NCI-H1436 treated with DMSO at 0.1 percent for 48 hours (cell line): ENCODE data around the gene MINPP1.

ENCODE experiments used
- DNase-seq: peaks from one replicate; lab custom pipeline; 2025; lab: John Stamatoyannopoulos, UW

MINPP1 gene

GRCh38 chr10:87519582-87519981, 14.9 kb downstream of the MINPP1 start:
- DNase-seq: no peak

- DNase-seq: no peak
Observed at GRCh38 chr10:87523731-87524130, 19.0 kb downstream of the MINPP1 start.

GRCh38 chr10:87524296-87524695, 19.6 kb downstream of the MINPP1 start:
- DNase-seq: no peak

GRCh38 chr10:87531908-87532622, 27.4 kb downstream of the MINPP1 start:
- no peak for DNase-seq

- DNase-seq: no peak
Observed at GRCh38 chr10:87532696-87533095, 28.0 kb downstream of the MINPP1 start.

- DNase-seq: no peak
Observed at GRCh38 chr10:87534173-87534858, 29.6 kb downstream of the MINPP1 start.

- no peak for DNase-seq
Observed at GRCh38 chr10:87538092-87539015, 33.7 kb downstream of the MINPP1 start.

GRCh38 chr10:87541114-87541513, 36.4 kb downstream of the MINPP1 start:
- DNase-seq: no peak

GRCh38 chr10:87544721-87545120, 40.0 kb downstream of the MINPP1 start:
- DNase-seq: no peak

GRCh38 chr10:87545783-87546182, 41.1 kb downstream of the MINPP1 start:
- DNase-seq: no peak

- no peak for DNase-seq
Observed at GRCh38 chr10:87546210-87546609, 41.5 kb downstream of the MINPP1 start.

- no peak for DNase-seq
Observed at GRCh38 chr10:87546971-87547413, 42.3 kb downstream of the MINPP1 start.

GRCh38 chr10:87547734-87548311, 43.1 kb downstream of the MINPP1 start:
- DNase-seq: no peak

- DNase-seq: no peak
Observed at GRCh38 chr10:87550741-87551140, 46.0 kb downstream of the MINPP1 start.

- no peak for DNase-seq
Observed at GRCh38 chr10:87551326-87551725, 46.6 kb downstream of the MINPP1 start.

GRCh38 chr10:87552248-87552929, 47.7 kb downstream of the MINPP1 start:
- DNase-seq: no peak

GRCh38 chr10:87557409-87557808, 52.7 kb downstream of the MINPP1 start:
- DNase-seq: no peak

- DNase-seq: no peak
Observed at GRCh38 chr10:87558333-87558732, 53.6 kb downstream of the MINPP1 start.

GRCh38 chr10:87559392-87559791, 54.7 kb downstream of the MINPP1 start:
- DNase-seq: no peak

- no peak for DNase-seq
Observed at GRCh38 chr10:87560495-87561129, 55.9 kb downstream of the MINPP1 start.

- no peak for DNase-seq
Observed at GRCh38 chr10:87562750-87563149, 58.1 kb downstream of the MINPP1 start.
